ENCODE measurements around the gene PALM2AKAP2.

The PALM2AKAP2 gene

GRCh38 chr9:109779711-109780452, at the start of gene PALM2AKAP2:
PALM2AKAP2 (plus strand) TSS chr9:109780198; CDS start chr9:109780489, 291 bp downstream.
- DNase-seq (ENCODE audit: low spot score): peak; percentile 87

- DNase-seq (ENCODE audit: low spot score): no peak
These were observed 49.8 kb upstream of the PALM2AKAP2 start for GRCh38 chr9:109730228-109730627.

GRCh38 chr9:109733690-109734089, 46.3 kb upstream of the PALM2AKAP2 start:
- no peak for DNase-seq (ENCODE audit: low spot score)

GRCh38 chr9:109734814-109735213, 45.2 kb upstream of the PALM2AKAP2 start:
- DNase-seq (ENCODE audit: low spot score): no peak

GRCh38 chr9:109735801-109736200, 44.2 kb upstream of the PALM2AKAP2 start:
- DNase-seq (ENCODE audit: low spot score): no peak

GRCh38 chr9:109737295-109737694, 42.7 kb upstream of the PALM2AKAP2 start:
- DNase-seq (ENCODE audit: low spot score): no peak

GRCh38 chr9:109739760-109740159, 40.2 kb upstream of the PALM2AKAP2 start:
- no peak for DNase-seq (ENCODE audit: low spot score)

GRCh38 chr9:109742776-109743348, 37.1 kb upstream of the PALM2AKAP2 start:
- peak; percentile 46 for DNase-seq (ENCODE audit: low spot score)

GRCh38 chr9:109743696-109744095, 36.3 kb upstream of the PALM2AKAP2 start:
- no peak for DNase-seq (ENCODE audit: low spot score)

GRCh38 chr9:109745335-109746283, 34.4 kb upstream of the PALM2AKAP2 start:
- peak; percentile 78 for DNase-seq (ENCODE audit: low spot score)

GRCh38 chr9:109751253-109751652, 28.7 kb upstream of the PALM2AKAP2 start:
- DNase-seq (ENCODE audit: low spot score): peak; percentile 20

GRCh38 chr9:109753308-109753707, 26.7 kb upstream of the PALM2AKAP2 start:
- DNase-seq (ENCODE audit: low spot score): no peak

GRCh38 chr9:109755040-109755439, 25.0 kb upstream of the PALM2AKAP2 start:
- DNase-seq (ENCODE audit: low spot score): no peak

- no peak for DNase-seq (ENCODE audit: low spot score)
These were observed 20.4 kb upstream of the PALM2AKAP2 start for GRCh38 chr9:109759589-109759988.

GRCh38 chr9:109765278-109765677, 14.7 kb upstream of the PALM2AKAP2 start:
- DNase-seq (ENCODE audit: low spot score): no peak

- DNase-seq (ENCODE audit: low spot score): no peak
These were observed 14.2 kb upstream of the PALM2AKAP2 start for GRCh38 chr9:109765830-109766229.

- no peak for DNase-seq (ENCODE audit: low spot score)
These were observed 13.6 kb upstream of the PALM2AKAP2 start for GRCh38 chr9:109766351-109766750.

GRCh38 chr9:109767404-109767803, 12.6 kb upstream of the PALM2AKAP2 start:
- DNase-seq (ENCODE audit: low spot score): peak; percentile 62

GRCh38 chr9:109767814-109768213, 12.2 kb upstream of the PALM2AKAP2 start:
- DNase-seq (ENCODE audit: low spot score): no peak

- DNase-seq (ENCODE audit: low spot score): no peak
These were observed 10.7 kb upstream of the PALM2AKAP2 start for GRCh38 chr9:109769250-109769649.

GRCh38 chr9:109770101-109770500, 9.9 kb upstream of the PALM2AKAP2 start:
- DNase-seq (ENCODE audit: low spot score): no peak

GRCh38 chr9:109771087-109771486, 8.9 kb upstream of the PALM2AKAP2 start:
- peak; percentile 50 for DNase-seq (ENCODE audit: low spot score)

Data from iPS-NIHi11 (cell line).